DMS53 (cell line): ENCODE data around the gene TMPRSS11E.
A peak's percentile ranks its signal among the peaks of the same experiment; 100 is the strongest.
"Not testable (repeated sequence)": the region's sequence is repeated elsewhere in the genome, so short reads cannot be mapped to it uniquely, and the experiment has no call there.

Experiments used
- DNase-seq: peaks from one replicate; lab custom pipeline; 2025; lab: John Stamatoyannopoulos, UW

TMPRSS11E gene

GRCh38 chr4:68447201-68447600 is at the start of gene TMPRSS11E:
TMPRSS11E (plus strand) TSS chr4:68447463; CDS start chr4:68447513, 50 bp downstream.
- DNase-seq: peak; percentile 91

GRCh38 chr4:68399306-68399705 is 48.0 kb upstream of the TMPRSS11E start:
- DNase-seq: no peak

- DNase-seq: no peak
Measured at GRCh38 chr4:68401231-68401630, 46.0 kb upstream of the TMPRSS11E start.

GRCh38 chr4:68404153-68404552 is 43.1 kb upstream of the TMPRSS11E start:
- no peak for DNase-seq

GRCh38 chr4:68405718-68406478 is 41.4 kb upstream of the TMPRSS11E start:
- DNase-seq: not testable (repeated sequence)

- no peak for DNase-seq
Measured at GRCh38 chr4:68406479-68406859, 40.8 kb upstream of the TMPRSS11E start.

- DNase-seq: not testable (repeated sequence)
Measured at GRCh38 chr4:68407015-68407867, 40.0 kb upstream of the TMPRSS11E start.

- no peak for DNase-seq
Measured at GRCh38 chr4:68407868-68408190, 39.4 kb upstream of the TMPRSS11E start.

GRCh38 chr4:68410149-68410548 is 37.1 kb upstream of the TMPRSS11E start:
- DNase-seq: no peak

- DNase-seq: no peak
Measured at GRCh38 chr4:68410643-68411042, 36.6 kb upstream of the TMPRSS11E start.

- DNase-seq: not testable (repeated sequence)
Measured at GRCh38 chr4:68412031-68412430, 35.2 kb upstream of the TMPRSS11E start.

GRCh38 chr4:68416591-68416990 is 30.7 kb upstream of the TMPRSS11E start:
- DNase-seq: no peak

- DNase-seq: no peak
Measured at GRCh38 chr4:68426516-68426915, 20.7 kb upstream of the TMPRSS11E start.

GRCh38 chr4:68430337-68430736 is 16.9 kb upstream of the TMPRSS11E start:
- DNase-seq: no peak

- no peak for DNase-seq
Measured at GRCh38 chr4:68432320-68432719, 14.9 kb upstream of the TMPRSS11E start.

GRCh38 chr4:68433582-68433981 is 13.7 kb upstream of the TMPRSS11E start:
- DNase-seq: no peak

GRCh38 chr4:68434277-68434676 is 13.0 kb upstream of the TMPRSS11E start:
- DNase-seq: no peak

GRCh38 chr4:68434836-68435235 is 12.4 kb upstream of the TMPRSS11E start:
- DNase-seq: no peak

- no peak for DNase-seq
Measured at GRCh38 chr4:68445111-68445510, 2.2 kb upstream of the TMPRSS11E start.

GRCh38 chr4:68451246-68452211 is 4.3 kb downstream of the TMPRSS11E start:
- peak; percentile 50 for DNase-seq

- no peak for DNase-seq
Measured at GRCh38 chr4:68460085-68460484, 12.8 kb downstream of the TMPRSS11E start.

GRCh38 chr4:68461790-68462189 is 14.5 kb downstream of the TMPRSS11E start:
- no peak for DNase-seq
